Measurements from ENCODE around the gene KMT2D. TPM values are rescaled to one million over a fixed set of nuclear protein-coding genes. Genes with fewer than 3 reads are reported as not detected.
A peak's percentile ranks its signal among the peaks of the same experiment; 100 is the strongest.

Gene KMT2D
- total and polyA plus RNA-seq, 10 of the 15 experiments (the other 5 are each of a cell fraction or from before 2014, with no cell fraction given) = 0.51 to 71.5 (median 10.4) TPM

- TF ChIP-seq NR2F1 (conservative IDR thresholded peaks at IDR 0.05) = no peak
- no peak for TF ChIP-seq NBN (IDR thresholded peaks at IDR 0.05)
- TF ChIP-seq ZZZ3 (IDR thresholded peaks at IDR 0.05; ENCODE audit: control insufficient read depth, insufficient read length, low read depth) = no peak
- TF ChIP-seq ZNF687 (IDR thresholded peaks at IDR 0.05) = no peak
- no peak for TF ChIP-seq STAT1 (conservative IDR thresholded peaks at IDR 0.05)
- no peak for TF ChIP-seq HDAC6 (IDR thresholded peaks at IDR 0.05; ENCODE audit: unreplicated experiment)
- peak; percentile 31; the same call in 1 of the 2 replicates for TF ChIP-seq POLR2A (IDR thresholded peaks at IDR 0.05; ENCODE audit: low read depth, low read length)
- TF ChIP-seq NKRF (conservative IDR thresholded peaks at IDR 0.05) = no peak
- TF ChIP-seq E2F8 (IDR thresholded peaks at IDR 0.05; ENCODE audit: low read depth, partially characterized antibody) = no peak
- TF ChIP-seq POLR2AphosphoS2 (IDR thresholded peaks at IDR 0.05; ENCODE audit: low read depth, low read length) = no peak
- no peak for TF ChIP-seq HCFC1 (IDR thresholded peaks at IDR 0.05; ENCODE audit: low read length)
- no peak for TF ChIP-seq FOXM1 (IDR thresholded peaks at IDR 0.05; ENCODE audit: low read depth, low read length)
- TF ChIP-seq MEF2B (IDR thresholded peaks at IDR 0.05; ENCODE audit: partially characterized antibody, poor library complexity, severe bottlenecking) = no peak
- TF ChIP-seq HDGF (IDR thresholded peaks at IDR 0.05) = 0 out of 2 replicates have a peak, but pooled peaks have one; percentile 31
- TF ChIP-seq KDM1A (IDR thresholded peaks at IDR 0.05; ENCODE audit: borderline replicate concordance) = no peak
- no peak for TF ChIP-seq ZNF622 (IDR thresholded peaks at IDR 0.05)
- TF ChIP-seq RUNX3 (IDR thresholded peaks at IDR 0.05; ENCODE audit: low read length) = no peak
- no peak for TF ChIP-seq SMARCA5 (IDR thresholded peaks at IDR 0.05)
- TF ChIP-seq IRF5 (IDR thresholded peaks at IDR 0.05; ENCODE audit: borderline replicate concordance) = no peak
- no peak for TF ChIP-seq TARDBP (IDR thresholded peaks at IDR 0.05; ENCODE audit: borderline replicate concordance)
- TF ChIP-seq PML (IDR thresholded peaks at IDR 0.05; ENCODE audit: low read length) = no peak
- peak; percentile 98; the same call in 2 of the 3 replicates for TF ChIP-seq POU2F2 (IDR thresholded peaks at IDR 0.05; ENCODE audit: borderline replicate concordance, low read depth, low read length)
Observed at GRCh38 chr12:49088150-49088931, 27.7 kb upstream of the KMT2D start (continued).

Measured in GM12878 (cell line).